Stimulated activated CD4-positive, alpha-beta T cell treated with anti-CD3 and anti-CD28 coated beads, Interleukin-2, amount 100 ng/mL, for 24 hours (primary cell): Measurements from ENCODE around the gene SGTA.
"Not testable (repeated sequence)": the region's sequence is repeated elsewhere in the genome, so short reads cannot be mapped to it uniquely, and the experiment has no call there.

Experiments used
- DNase-seq, 2 donors: peaks; one replicate each; pipeline ENCODE4 v3.0.0-alpha.2; 2020

SGTA gene

GRCh38 chr19:2782936-2783780, at the start of gene SGTA:
TSS of gene SGTA (minus strand) at chr19:2783273. CDS start at chr19:2769068, 14,205 bp downstream.
- peak; percentile 97 for DNase-seq

- DNase-seq = no peak
These were observed 44.9 kb upstream of the SGTA start for GRCh38 chr19:2827840-2828489.

- no peak for DNase-seq
These were observed 43.9 kb upstream of the SGTA start for GRCh38 chr19:2827022-2827421.

- no peak for DNase-seq
These were observed 41.1 kb upstream of the SGTA start for GRCh38 chr19:2824129-2824528.

- DNase-seq = no peak
These were observed 40.6 kb upstream of the SGTA start for GRCh38 chr19:2823646-2824045.

GRCh38 chr19:2822846-2823245, 39.8 kb upstream of the SGTA start:
- DNase-seq = no peak

GRCh38 chr19:2820112-2820702, 37.1 kb upstream of the SGTA start:
- DNase-seq = peak in 1 of 2 donors; percentile 30

GRCh38 chr19:2819540-2820111, 36.6 kb upstream of the SGTA start, which contains the start of gene ZNF554:
TSS of gene ZNF554 (plus strand) at chr19:2819868. CDS start at chr19:2820072, 204 bp downstream.
- peak; percentile 99 for DNase-seq

- not testable (repeated sequence) for DNase-seq
These were observed 34.3 kb upstream of the SGTA start for GRCh38 chr19:2817237-2817829.

GRCh38 chr19:2816641-2817040, 33.6 kb upstream of the SGTA start:
- no peak for DNase-seq

GRCh38 chr19:2815923-2816322, 32.9 kb upstream of the SGTA start:
- DNase-seq = no peak

- DNase-seq = no peak
These were observed 32.1 kb upstream of the SGTA start for GRCh38 chr19:2815191-2815614.

GRCh38 chr19:2814426-2814825, 31.4 kb upstream of the SGTA start:
- no peak for DNase-seq

GRCh38 chr19:2813235-2814160, 30.4 kb upstream of the SGTA start:
- no peak for DNase-seq

GRCh38 chr19:2812414-2813234, 29.6 kb upstream of the SGTA start:
- no peak for DNase-seq

- no peak for DNase-seq
These were observed 28.8 kb upstream of the SGTA start for GRCh38 chr19:2811735-2812413.

- no peak for DNase-seq
These were observed 28.2 kb upstream of the SGTA start for GRCh38 chr19:2811221-2811722.

GRCh38 chr19:2810141-2811091, 27.3 kb upstream of the SGTA start:
- no peak for DNase-seq
